Measurements from ENCODE around the gene SEMA7A. TPM values are rescaled to one million over a fixed set of nuclear protein-coding genes. Genes with fewer than 3 reads are reported as not detected.

Gene SEMA7A
- total and polyA plus RNA-seq, 2 of the 4 experiments (the other 2 are of a cell fraction) = 30.5 to 87.3 TPM

- H3K9ac ChIP-seq (ENCODE audit: low read depth, low read length) = no peak overlapping the region
- DNase-seq (no peak), ATAC-seq (ENCODE audit: low read depth) (no peak)
- H3K9me1 ChIP-seq (ENCODE audit: insufficient read depth, low read length) = peaks cover 41% of the 10 kb centered on the region
- H3K4ac ChIP-seq (ENCODE audit: low read depth, low read length) = no peak overlapping the region
- H3K23ac ChIP-seq (ENCODE audit: low read depth, low read length) = no peak overlapping the region
- no peak overlapping the region for H2BK20ac ChIP-seq (ENCODE audit: low read depth, low read length)
- H3K18ac ChIP-seq (ENCODE audit: low read depth, low read length) = no peak overlapping the region
- peak overlapping the region; percentile 9 for H2AK9ac ChIP-seq (replicated peaks; ENCODE audit: low read depth, low read length, poor library complexity)
- H2BK15ac ChIP-seq (ENCODE audit: low read depth, low read length) = no peak overlapping the region
- H2AFZ ChIP-seq (replicated peaks; ENCODE audit: low read length, poor library complexity) = no peak overlapping the region
- H3K56ac ChIP-seq (ENCODE audit: extremely low read depth, insufficient read depth, low read length) = no peak overlapping the region
- BruUV-seq (replicated peaks) = no TSS peak
- H3K27me3 ChIP-seq (ENCODE audit: control insufficient read depth, insufficient read depth, low read length) = no peaks in the 10 kb centered on the region
- H4K5ac ChIP-seq (ENCODE audit: low read depth, low read length) = no peak overlapping the region
- no peak overlapping the region for H3K4me2 ChIP-seq (ENCODE audit: low read depth, low read length)
- in situ Hi-C loops (cut with MboI; ENCODE audit: low sequenced_read_pairs) (no loop called here), dilution Hi-C loops (cut with HindIII; ENCODE audit: low sequenced_read_pairs, unreplicated experiment) (no loop called here), intact Hi-C loops (cut with micrococcal nuclease) (no loop called here)
- no peak overlapping the region for H3K14ac ChIP-seq (replicated peaks; ENCODE audit: low read depth, low read length)
- H3K4me1 ChIP-seq (ENCODE audit: control insufficient read depth, insufficient read depth, low read length) = peaks cover 25% of the 10 kb centered on the region
- H3K27ac ChIP-seq (ENCODE audit: insufficient read depth, low read length) = no peak overlapping the region
- no peak overlapping the region for H2BK120ac ChIP-seq (ENCODE audit: low read depth, low read length)
- CTCF ChIA-PET = no interaction called here
- no peaks in the 10 kb centered on the region for H3K36me3 ChIP-seq (ENCODE audit: control insufficient read depth, insufficient read depth, low read length)
- peaks cover 50% of the 10 kb centered on the region for H4K20me1 ChIP-seq (ENCODE audit: insufficient read depth, low read length)
- no peak overlapping the region for H2BK5ac ChIP-seq (ENCODE audit: low read depth, low read length, poor library complexity, severe bottlenecking)
- H3K79me1 ChIP-seq (ENCODE audit: low read depth in 1 of 2, low read length in 2 of 2) = peaks cover 15 to 88% of the 10 kb centered on the region in 2 experiments; a peak in 3 of 4 replicates
- H4K91ac ChIP-seq (ENCODE audit: insufficient read depth, low read depth, low read length) = no peak overlapping the region; the same call in 1 of the 2 replicates
- TF ChIP-seq BHLHE40 (IDR thresholded peaks at IDR 0.05; ENCODE audit: low read depth, low read length) = no peak
- WGBS, 2 experiments (ENCODE audit: extremely low coverage in 2 of 2, insufficient read length in 1 of 2) = 91% methylated on average over 3 of the region's 5 CpGs; no CpG with 5 or more reads in 1 of the 2 experiments
- POLR2A ChIA-PET (ENCODE audit: unreplicated experiment) = no interaction called here
- no peak overlapping the region for H2AK5ac ChIP-seq (ENCODE audit: low read depth, low read length)
- H4K8ac ChIP-seq (ENCODE audit: low read depth in 2 of 2, low read length in 2 of 2) = no peak overlapping the region
- H3K9me3 ChIP-seq (ENCODE audit: control insufficient read depth, insufficient read depth, low read length) = no peaks in the 10 kb centered on the region
- no peak overlapping the region for H3K4me3 ChIP-seq (ENCODE audit: insufficient read depth, low read depth, low read length)
Observed at GRCh38 chr15:74428442-74428787, 5.3 kb downstream of the SEMA7A start.
